Sigmoid colon (tissue), 7 donors: ENCODE data around the gene PCGF3. TPM values are rescaled to one million over a fixed set of nuclear protein-coding genes. Genes with fewer than 3 reads are reported as not detected.
A peak's percentile ranks its signal among the peaks of the same experiment; 100 is the strongest.

Experiments used
- DNase-seq: peaks from one replicate; pipeline ENCODE4 v3.0.0-alpha.2; 2019
- H3K27ac ChIP-seq, 4 donors: fragments of 200-600 bp; sonication (generic); one replicate each; pipeline ENCODE4 v1.5.1; 2016 to 2019; ENCODE audit warnings: mild to moderate bottlenecking in 1 of 4
- H3K27me3 ChIP-seq, 3 donors: fragments of 200-600 bp; sonication (generic); one replicate each; pipeline ENCODE4 v1.5.1; 2019; ENCODE audit warnings: mild to moderate bottlenecking in 1 of 3
- H3K36me3 ChIP-seq, 4 donors: fragments of 200-600 bp; sonication (generic); one replicate each; pipeline ENCODE4 v1.5.1; 2016 to 2019
- H3K4me1 ChIP-seq, 4 donors: fragments of 200-600 bp; sonication (generic); one replicate each; pipeline ENCODE4 v1.5.1; 2017 to 2019
- H3K4me3 ChIP-seq, 4 donors: fragments of 200-600 bp; sonication (generic); one replicate each; pipeline ENCODE4 v1.5.1; 2017 to 2019; ENCODE audit warnings: mild to moderate bottlenecking in 2 of 4, moderate library complexity in 1 of 4
- H3K9me3 ChIP-seq, 4 donors: fragments of 200-600 bp in 3 of 4; sonication (generic) in 3 of 4; one replicate each; pipeline versions ENCODE4 v1.5.1 to v1.6.1; 2013 to 2019
- EP300 ChIP-seq, 4 donors: sonication (generic); formaldehyde crosslinking; IDR thresholded peaks; one replicate each; pipeline ENCODE4 v1.6.1; 2017; ENCODE audit warnings: antibody characterized with exemption in 4 of 4
- POLR2A ChIP-seq, 2 donors: fragments of 450-650 bp; IDR thresholded peaks; one replicate each; pipeline ENCODE4 v1.6.1; 2016; ENCODE audit warnings: antibody characterized with exemption in 2 of 2, mild to moderate bottlenecking in 2 of 2, moderate library complexity in 2 of 2
- POLR2AphosphoS5 ChIP-seq, 4 donors: sonication (generic); formaldehyde crosslinking; IDR thresholded peaks; one replicate each; pipeline ENCODE4 v1.6.1; 2017; ENCODE audit warnings: antibody characterized with exemption in 4 of 4
- WGBS, 2 donors: extraction: QIAGEN DNeasy Blood & Tissue Kit; methylation state at CpG; one replicate each; pipeline ENCODE4 v1.1.7; 2013; 5-methylcytosine and 5-hydroxymethylcytosine counted together
- intact Hi-C: fragments of 100-400 bp; cut with DNase I; formaldehyde crosslinking; loops from one replicate; pipeline ENCODE4 v1.15.1; 2023
- polyA plus RNA-seq, 3 donors: library from polyadenylated mRNA; stranded (reverse); fragments of 200-250 nt; gene quantifications; one replicate each; pipeline ENCODE4 v1.2.3, GENCODE V29; 2013
- total RNA-seq, 4 donors: library from RNA; depleted of rRNA; stranded (reverse); fragments of >200 nt; gene quantifications; one replicate each; pipeline ENCODE4 v1.1.0, GENCODE V29; 2016
- TF ChIP-seq, protein P1 (sequence below), 4 experiments: fragments of 450-650 bp in 3 of 4; fragments of 200-600 bp in 1 of 4; IDR thresholded peaks; one replicate each; pipeline ENCODE4 v1.5.1; 2016 to 2019; ENCODE audit warnings: antibody characterized with exemption in 4 of 4, mild to moderate bottlenecking in 3 of 4, moderate library complexity in 2 of 4
- donor health status: healthy with polysubstance abuse.
- donor health status: Bipolar disorder and iron deficiency.
- donor health status: healthy.

PCGF3 gene
- total and polyA plus RNA-seq, 7 donors: 15.6 to 60.1 (median 29.8) TPM

DNA sequence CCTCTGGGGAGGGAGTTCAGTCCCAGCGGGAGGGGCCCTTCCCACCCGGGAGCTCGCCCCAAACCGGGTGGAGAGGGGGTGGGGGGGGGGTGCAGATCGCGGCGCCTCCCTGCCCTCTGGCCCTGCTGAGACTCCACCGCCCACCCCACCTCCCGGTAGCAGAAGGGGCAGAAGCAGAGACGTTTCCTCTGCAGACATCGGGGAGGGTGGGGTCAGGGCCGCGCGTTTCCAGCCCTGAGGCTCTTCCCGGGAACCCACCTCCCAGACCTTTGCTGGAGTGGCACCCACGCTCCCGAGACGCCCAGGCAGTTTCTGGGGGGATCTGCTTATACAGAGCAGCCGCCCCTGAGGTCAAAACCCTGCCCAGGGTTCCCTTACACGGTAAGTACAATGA, 90.1 kb downstream of the PCGF3 start:
- Histone ChIP-seq H3K4me3 (peak overlapping the region in 1 of 4 donors; percentile 30), H3K27ac (no peak overlapping the region), H3K27me3 (peaks cover 45 to 64% (median 62%) of the 10 kb centered on the region in 3 donors), H3K36me3 (no peaks in the 10 kb centered on the region), H3K9me3 (no peaks in the 10 kb centered on the region), H3K4me1 (peaks cover 0 to 26% (median 25%) of the 10 kb centered on the region in 4 donors)
- 11 to 22% methylated on average over 20 of the region's 20 CpGs for WGBS, 2 donors
- TF ChIP-seq POLR2AphosphoS5 (IDR thresholded peaks at IDR 0.05) (no peak), POLR2A (IDR thresholded peaks at IDR 0.05) (no peak), EP300 (IDR thresholded peaks at IDR 0.05) (no peak)
- TF ChIP-seq, protein P1, sequence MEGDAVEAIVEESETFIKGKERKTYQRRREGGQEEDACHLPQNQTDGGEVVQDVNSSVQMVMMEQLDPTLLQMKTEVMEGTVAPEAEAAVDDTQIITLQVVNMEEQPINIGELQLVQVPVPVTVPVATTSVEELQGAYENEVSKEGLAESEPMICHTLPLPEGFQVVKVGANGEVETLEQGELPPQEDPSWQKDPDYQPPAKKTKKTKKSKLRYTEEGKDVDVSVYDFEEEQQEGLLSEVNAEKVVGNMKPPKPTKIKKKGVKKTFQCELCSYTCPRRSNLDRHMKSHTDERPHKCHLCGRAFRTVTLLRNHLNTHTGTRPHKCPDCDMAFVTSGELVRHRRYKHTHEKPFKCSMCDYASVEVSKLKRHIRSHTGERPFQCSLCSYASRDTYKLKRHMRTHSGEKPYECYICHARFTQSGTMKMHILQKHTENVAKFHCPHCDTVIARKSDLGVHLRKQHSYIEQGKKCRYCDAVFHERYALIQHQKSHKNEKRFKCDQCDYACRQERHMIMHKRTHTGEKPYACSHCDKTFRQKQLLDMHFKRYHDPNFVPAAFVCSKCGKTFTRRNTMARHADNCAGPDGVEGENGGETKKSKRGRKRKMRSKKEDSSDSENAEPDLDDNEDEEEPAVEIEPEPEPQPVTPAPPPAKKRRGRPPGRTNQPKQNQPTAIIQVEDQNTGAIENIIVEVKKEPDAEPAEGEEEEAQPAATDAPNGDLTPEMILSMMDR (IDR thresholded peaks at IDR 0.05): no peak
- intact Hi-C loops: no loop called here
- no peak for DNase-seq

DNA sequence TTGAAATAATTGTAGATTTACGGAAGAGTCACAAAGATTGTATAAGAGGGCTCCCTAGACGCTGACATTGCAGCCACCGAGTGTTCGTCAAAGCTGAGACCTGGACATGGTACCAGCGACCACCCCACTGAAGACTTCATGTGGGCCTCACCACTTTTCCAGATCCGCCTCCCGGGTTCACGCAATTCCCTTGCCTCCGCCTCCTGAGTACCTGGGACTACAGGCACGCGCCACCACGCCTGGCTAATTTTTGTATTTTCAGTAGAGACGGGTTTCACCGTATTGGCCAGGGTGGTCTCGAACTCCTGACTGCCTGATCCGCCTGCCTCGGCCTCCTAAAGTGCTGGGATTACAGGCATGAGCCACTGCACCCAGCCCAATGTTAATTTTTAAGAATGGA, 90.6 kb downstream of the PCGF3 start:
- no peaks in the 10 kb centered on the region for H3K36me3 ChIP-seq
- H3K4me3 ChIP-seq: no peak overlapping the region
- peaks cover 0 to 26% (median 25%) of the 10 kb centered on the region in 4 donors for H3K4me1 ChIP-seq
- no peaks in the 10 kb centered on the region for H3K9me3 ChIP-seq
- H3K27me3 ChIP-seq: peaks cover 45 to 61% (median 58%) of the 10 kb centered on the region in 3 donors
- H3K27ac ChIP-seq: no peak overlapping the region
- intact Hi-C loops: no loop called here
- DNase-seq: no peak
- no peak for TF ChIP-seq POLR2A (IDR thresholded peaks at IDR 0.05)
- no peak for TF ChIP-seq EP300 (IDR thresholded peaks at IDR 0.05)
- TF ChIP-seq POLR2AphosphoS5 (IDR thresholded peaks at IDR 0.05): no peak
- TF ChIP-seq, protein P1 (IDR thresholded peaks at IDR 0.05): no peak
- 93 to 95% methylated on average over 17 of the region's 17 CpGs for WGBS, 2 donors

DNA sequence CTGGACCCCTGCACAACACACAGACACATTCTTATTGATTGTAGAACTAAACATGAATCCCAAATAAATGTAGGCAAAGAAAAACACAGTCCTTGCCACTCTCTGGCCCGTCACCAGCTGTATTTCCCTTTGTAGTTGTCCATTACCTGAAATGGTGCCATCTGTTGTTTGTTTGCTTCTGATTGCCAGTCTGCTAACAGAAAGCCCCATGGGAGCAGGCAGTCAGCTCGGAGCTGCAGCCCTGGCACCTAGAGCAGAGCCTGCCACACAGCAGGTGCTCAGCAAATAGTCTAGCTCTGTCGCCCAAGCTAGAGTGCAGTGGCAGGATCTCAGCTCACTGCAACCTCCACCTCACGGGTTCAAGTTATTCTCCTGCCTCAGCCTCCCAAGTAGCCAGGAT, 91.4 kb downstream of the PCGF3 start:
- no peak for DNase-seq
- intact Hi-C loops: no loop called here
- peaks cover 38 to 52% (median 50%) of the 10 kb centered on the region in 3 donors for H3K27me3 ChIP-seq
- TF ChIP-seq EP300 (IDR thresholded peaks at IDR 0.05) (no peak), POLR2A (IDR thresholded peaks at IDR 0.05) (no peak), POLR2AphosphoS5 (IDR thresholded peaks at IDR 0.05) (no peak)
- TF ChIP-seq, protein P1 (IDR thresholded peaks at IDR 0.05): no peak
- H3K36me3 ChIP-seq: no peaks in the 10 kb centered on the region
- no peak overlapping the region for H3K4me3 ChIP-seq
- no peak overlapping the region for H3K27ac ChIP-seq
- H3K4me1 ChIP-seq: peaks cover 0 to 23% (median 20%) of the 10 kb centered on the region in 4 donors
- H3K9me3 ChIP-seq: no peaks in the 10 kb centered on the region
- 30 to 63% methylated on average over 4 of the region's 4 CpGs for WGBS, 2 donors

DNA sequence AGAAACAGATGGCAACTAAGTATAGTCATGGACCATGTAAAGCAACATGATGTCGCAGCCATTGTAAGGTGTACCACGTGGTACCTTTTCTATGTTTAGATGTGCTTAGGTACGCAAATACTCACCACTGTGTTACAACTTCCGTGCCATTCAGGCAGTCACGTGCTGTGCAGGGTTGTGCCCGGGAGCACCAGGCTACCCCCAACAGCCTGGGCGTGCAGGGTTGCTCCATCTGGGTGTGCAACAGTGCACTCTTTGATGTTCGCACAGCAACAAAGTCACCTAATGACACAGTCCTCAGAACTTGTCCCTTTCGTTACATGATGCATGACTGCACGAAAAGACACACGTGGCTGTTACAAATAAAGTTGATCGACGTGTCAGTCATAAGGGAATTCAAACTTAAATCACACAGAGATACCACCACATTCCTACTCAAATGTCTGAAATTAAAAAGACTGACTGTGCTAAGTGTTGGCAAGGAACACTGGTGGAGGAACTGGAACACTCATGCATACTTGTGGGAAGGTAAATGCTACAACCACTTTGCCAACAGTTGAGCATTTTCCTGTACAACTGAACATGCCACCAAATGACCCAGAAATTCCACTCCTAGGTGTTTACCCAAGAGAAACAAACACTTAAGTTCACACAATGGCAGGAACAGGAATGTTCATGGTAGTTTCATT, 95.9 kb downstream of the PCGF3 start:
- H3K9me3 ChIP-seq: no peaks in the 10 kb centered on the region
- WGBS, 2 donors: 92 to 95% methylated on average over 13 of the region's 13 CpGs
- intact Hi-C loops: no loop called here
- no peak overlapping the region for H3K4me3 ChIP-seq
- DNase-seq: no peak
- no peaks in the 10 kb centered on the region for H3K4me1 ChIP-seq
- no peak overlapping the region for H3K27ac ChIP-seq
- TF ChIP-seq EP300 (IDR thresholded peaks at IDR 0.05) (no peak), POLR2AphosphoS5 (IDR thresholded peaks at IDR 0.05) (no peak), POLR2A (IDR thresholded peaks at IDR 0.05) (no peak)
- TF ChIP-seq, protein P1 (IDR thresholded peaks at IDR 0.05): no peak
- no peaks in the 10 kb centered on the region for H3K36me3 ChIP-seq
- peaks cover 0 to 16% (median 5%) of the 10 kb centered on the region in 3 donors for H3K27me3 ChIP-seq
